Spleen (tissue), 7 donors: Measurements from ENCODE around the gene PYGO2.

Experiments used
- POLR2A ChIP-seq, 3 donors: fragments of 450-650 bp; IDR thresholded peaks; one replicate each; pipeline ENCODE4 v1.5.1; 2017; ENCODE audit warnings: antibody characterized with exemption in 3 of 3, mild to moderate bottlenecking in 1 of 3
- POLR2AphosphoS5 ChIP-seq, 3 donors: sonication (generic); formaldehyde crosslinking; IDR thresholded peaks; one replicate each; pipeline ENCODE4 v1.5.1; 2017; ENCODE audit warnings: antibody characterized with exemption in 3 of 3
- TF ChIP-seq, protein P1 (sequence below), 11 experiments: fragments of 200-600 bp in 7 of 11; fragments of 450-650 bp in 4 of 11; sonication (generic) in 4 of 11; IDR thresholded peaks in 8 of 11; conservative IDR thresholded peaks in 3 of 11; 1 replicate in 7 of 11; 2 replicates in 4 of 11; pipeline versions ENCODE4 v1.4.0 to v1.8.0; 2016 to 2021; ENCODE audit warnings: antibody characterized with exemption in 11 of 11, inconsistent platforms in 4 of 11, mild to moderate bottlenecking in 1 of 11
- donor health status: DM: no; HTN: no; CAD: no; lungs with moderate emphysema.
- donor health status: DM: no; HTN: no; CAD: no.
- donor health status: DM: no; HTN: no; CAD: no.

DNA sequence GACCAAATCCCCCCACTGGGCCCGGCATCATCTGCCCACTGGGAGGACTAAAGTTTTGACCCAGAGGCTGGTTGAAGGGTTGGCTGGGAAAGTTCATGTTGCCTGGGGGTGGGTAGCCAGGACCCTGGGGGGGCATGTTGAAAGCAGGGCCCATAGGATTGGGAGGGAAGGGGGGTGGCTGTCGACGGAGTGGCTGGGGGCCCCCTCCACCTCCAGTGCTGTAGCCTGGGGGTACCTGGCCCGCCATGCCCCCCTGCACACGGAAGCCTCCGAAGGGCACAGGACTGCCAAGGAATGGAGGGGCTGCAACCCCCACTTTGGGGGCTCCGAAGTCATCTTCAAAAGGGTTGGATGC lies 2.2 kb downstream of the PYGO2 start:
- TF ChIP-seq POLR2A (IDR thresholded peaks at IDR 0.05), result no peak
- TF ChIP-seq, protein P1, sequence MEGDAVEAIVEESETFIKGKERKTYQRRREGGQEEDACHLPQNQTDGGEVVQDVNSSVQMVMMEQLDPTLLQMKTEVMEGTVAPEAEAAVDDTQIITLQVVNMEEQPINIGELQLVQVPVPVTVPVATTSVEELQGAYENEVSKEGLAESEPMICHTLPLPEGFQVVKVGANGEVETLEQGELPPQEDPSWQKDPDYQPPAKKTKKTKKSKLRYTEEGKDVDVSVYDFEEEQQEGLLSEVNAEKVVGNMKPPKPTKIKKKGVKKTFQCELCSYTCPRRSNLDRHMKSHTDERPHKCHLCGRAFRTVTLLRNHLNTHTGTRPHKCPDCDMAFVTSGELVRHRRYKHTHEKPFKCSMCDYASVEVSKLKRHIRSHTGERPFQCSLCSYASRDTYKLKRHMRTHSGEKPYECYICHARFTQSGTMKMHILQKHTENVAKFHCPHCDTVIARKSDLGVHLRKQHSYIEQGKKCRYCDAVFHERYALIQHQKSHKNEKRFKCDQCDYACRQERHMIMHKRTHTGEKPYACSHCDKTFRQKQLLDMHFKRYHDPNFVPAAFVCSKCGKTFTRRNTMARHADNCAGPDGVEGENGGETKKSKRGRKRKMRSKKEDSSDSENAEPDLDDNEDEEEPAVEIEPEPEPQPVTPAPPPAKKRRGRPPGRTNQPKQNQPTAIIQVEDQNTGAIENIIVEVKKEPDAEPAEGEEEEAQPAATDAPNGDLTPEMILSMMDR (IDR thresholded peaks at IDR 0.05 in 8 of 11, conservative IDR thresholded peaks at IDR 0.05 in 3 of 11), result no peak
- TF ChIP-seq POLR2AphosphoS5 (IDR thresholded peaks at IDR 0.05), result no peak
